ENCODE data around the gene SUMF2.
A peak's percentile ranks its signal among the peaks of the same experiment; 100 is the strongest.
"Not testable (repeated sequence)": the region's sequence is repeated elsewhere in the genome, so short reads cannot be mapped to it uniquely, and the experiment has no call there.

The SUMF2 gene

DNA sequence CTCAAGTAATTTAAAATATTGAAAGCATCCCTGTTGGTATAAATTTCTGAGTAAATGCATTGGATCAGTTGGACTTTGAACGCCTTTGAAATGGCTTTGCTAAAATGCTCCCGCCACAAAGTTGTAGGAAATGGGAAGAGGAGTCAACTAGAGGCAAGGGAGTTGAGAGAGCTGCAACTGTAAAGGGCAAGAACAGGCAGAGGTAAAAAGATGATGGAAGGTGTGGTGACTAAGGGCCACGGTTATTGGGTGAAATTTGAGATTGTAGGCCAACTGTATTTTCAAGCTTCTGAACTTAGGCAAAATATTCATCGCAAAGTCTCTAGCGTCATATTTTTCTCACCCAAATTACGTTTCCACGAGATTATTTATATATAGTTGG is 595 bp upstream of the SUMF2 start:
- DNase-seq: no peak

DNA sequence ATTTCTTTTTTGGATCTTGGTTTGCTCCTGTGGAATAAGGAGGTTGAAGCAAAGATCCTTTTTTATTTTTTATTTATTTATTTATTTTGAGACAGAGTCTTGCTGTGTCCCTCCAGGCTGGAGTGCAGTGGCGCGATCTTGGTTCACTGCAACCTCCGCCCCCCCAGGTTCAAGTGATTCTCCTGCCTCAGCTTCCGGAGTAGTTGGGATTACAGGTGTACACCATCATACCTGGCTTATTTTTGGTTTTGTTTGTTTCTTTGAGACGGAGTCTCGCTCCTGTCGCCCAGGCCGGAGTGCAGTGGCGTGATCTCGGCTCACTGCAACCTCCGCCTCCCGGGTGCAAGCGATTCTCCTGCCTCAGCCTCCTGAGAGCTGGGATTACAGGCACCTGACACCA is 2.3 kb downstream of the SUMF2 start:
- DNase-seq: not testable (repeated sequence)

DNA sequence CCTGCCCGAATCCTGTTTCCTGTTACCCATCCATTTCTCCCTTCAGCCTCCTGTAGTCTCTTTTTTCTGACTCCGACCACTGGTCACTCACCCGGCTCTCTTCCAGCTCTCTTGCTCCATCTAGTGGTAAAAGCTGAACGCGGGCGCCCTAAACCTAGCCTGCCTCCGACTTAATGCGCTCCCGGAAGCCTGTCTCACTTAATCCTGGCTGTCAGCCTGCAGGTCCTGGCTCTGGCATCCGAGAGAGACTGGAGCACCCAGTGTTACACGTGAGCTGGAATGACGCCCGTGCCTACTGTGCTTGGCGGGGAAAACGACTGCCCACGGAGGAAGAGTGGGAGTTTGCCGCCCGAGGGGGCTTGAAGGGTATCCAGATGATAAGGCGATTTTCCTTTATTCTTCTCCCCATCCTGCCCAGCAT is 10.3 kb downstream of the SUMF2 start:
- peak; percentile 48 to 53 for DNase-seq

DNA sequence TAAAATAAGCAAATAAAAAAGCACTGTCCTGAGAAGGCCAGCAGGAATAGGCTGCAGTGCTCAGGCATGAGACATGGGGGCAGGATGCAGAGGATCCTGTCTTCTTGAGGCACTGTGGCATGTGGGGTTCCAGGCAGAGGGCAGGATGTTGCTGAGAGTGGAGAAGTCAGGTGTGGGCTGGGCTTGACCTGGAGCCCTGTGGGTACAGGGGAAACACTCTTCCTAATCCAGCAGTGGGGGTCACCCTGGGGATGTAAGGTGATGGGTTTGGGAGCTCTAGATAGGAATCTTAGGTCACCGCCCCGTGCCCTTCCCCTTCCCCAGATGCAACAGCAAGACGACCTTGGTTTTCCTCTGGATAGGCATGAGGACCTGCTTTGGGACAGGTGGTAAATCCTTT is 13.6 kb downstream of the SUMF2 start:
- no peak for DNase-seq

DNA sequence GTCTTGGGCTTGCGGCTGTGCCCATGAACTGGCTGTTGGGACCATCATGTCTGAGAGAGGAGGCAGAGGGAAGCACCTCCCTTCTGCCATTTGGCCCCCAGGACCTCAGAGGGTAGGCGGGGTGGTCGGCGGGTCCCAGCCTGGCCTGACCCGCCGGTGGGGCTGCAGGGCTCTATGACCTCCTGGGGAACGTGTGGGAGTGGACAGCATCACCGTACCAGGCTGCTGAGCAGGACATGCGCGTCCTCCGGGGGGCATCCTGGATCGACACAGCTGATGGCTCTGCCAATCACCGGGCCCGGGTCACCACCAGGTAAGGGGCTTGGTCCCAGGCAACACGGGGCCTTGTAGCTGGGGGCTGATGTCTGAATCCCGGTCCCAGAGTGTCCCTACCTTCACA is 14.1 kb downstream of the SUMF2 start:
- no peak for DNase-seq

DNA sequence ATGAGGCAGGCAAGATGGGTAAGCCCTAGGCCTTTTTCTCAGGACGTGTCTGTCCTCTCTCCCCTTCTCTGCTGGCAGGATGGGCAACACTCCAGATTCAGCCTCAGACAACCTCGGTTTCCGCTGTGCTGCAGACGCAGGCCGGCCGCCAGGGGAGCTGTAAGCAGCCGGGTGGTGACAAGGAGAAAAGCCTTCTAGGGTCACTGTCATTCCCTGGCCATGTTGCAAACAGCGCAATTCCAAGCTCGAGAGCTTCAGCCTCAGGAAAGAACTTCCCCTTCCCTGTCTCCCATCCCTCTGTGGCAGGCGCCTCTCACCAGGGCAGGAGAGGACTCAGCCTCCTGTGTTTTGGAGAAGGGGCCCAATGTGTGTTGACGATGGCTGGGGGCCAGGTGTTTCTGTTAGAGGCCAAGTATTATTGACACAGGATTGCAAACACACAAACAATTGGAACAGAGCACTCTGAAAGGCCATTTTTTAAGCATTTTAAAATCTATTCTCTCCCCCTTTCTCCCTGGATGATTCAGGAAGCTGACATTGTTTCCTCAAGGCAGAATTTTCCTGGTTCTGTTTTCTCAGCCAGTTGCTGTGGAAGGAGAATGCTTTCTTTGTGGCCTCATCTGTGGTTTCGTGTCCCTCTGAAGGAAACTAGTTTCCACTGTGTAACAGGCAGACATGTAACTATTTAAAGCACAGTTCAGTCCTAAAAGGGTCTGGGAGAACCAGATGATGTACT is 15.5 kb downstream of the SUMF2 start:
- DNase-seq: no peak

DNA sequence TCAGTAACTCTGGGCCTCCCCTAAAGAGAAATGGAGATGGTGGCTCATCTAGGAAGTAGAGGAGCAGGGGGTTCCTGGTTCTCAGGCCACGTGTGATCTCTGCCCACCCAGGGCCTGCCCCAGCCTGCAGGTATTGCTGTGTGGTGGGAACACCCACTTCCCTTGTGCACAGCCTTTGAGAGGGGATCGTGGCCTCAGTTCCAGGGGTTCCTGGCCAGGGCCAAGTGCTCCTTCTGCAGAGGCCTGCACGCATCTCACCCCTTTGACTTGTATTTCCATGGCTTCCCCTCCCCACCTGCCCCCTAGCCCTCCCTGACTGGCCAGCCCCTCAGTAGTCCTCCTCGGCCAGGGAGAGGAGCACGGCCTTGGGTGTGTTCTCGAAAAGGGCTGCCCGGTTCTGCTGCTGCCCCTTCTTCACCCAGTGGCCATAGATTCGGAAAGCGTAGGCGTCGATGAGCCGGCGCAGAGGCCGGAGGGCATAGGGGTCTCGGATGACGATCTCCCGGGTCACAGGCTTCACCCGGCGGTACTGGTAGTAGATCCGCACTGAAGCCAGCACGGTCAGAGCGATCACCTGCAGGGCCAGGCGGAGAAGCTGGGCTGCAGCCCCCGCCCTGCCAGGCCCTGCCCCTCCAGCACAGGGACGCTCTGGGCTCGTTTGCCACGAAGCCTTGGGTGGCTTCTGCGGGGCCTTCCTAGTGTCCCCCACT is 16.8 kb downstream of the SUMF2 start:
- not testable (repeated sequence) for DNase-seq

DNA sequence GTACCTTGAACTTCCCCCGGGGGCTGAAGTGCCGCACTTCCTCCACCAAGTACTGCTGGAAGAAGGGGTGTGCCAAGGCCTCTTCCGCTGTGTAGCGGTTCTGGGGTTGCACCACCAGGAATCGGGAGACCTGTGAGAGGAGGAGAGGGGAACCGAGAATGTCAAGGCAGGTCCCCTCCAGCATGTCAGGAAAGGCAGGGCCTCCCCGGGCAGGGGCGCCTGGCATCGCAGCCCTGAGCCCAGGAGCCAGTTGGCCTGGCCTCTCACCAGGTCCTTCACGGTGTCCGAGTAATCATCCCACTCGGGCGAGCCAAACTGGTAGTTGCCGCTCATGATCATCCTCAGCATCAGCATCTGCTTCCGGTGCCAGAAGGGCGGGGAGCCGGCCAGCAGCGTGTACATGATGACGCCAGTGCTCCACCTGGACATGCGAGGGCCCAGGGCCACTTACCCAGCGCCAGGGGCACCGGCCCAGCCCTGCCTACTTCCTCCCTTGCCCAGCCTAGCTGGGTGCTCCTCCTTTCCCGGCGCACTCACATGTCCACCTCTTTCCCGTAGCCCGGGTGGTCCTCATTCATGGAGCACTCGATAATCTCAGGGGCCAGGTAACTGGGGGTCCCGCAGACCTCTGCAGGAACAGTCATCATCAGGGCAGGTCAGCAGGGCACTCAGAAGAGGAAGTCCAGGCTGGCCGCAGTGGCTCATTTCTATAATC is 17.7 kb downstream of the SUMF2 start:
- no peak for DNase-seq

DNA sequence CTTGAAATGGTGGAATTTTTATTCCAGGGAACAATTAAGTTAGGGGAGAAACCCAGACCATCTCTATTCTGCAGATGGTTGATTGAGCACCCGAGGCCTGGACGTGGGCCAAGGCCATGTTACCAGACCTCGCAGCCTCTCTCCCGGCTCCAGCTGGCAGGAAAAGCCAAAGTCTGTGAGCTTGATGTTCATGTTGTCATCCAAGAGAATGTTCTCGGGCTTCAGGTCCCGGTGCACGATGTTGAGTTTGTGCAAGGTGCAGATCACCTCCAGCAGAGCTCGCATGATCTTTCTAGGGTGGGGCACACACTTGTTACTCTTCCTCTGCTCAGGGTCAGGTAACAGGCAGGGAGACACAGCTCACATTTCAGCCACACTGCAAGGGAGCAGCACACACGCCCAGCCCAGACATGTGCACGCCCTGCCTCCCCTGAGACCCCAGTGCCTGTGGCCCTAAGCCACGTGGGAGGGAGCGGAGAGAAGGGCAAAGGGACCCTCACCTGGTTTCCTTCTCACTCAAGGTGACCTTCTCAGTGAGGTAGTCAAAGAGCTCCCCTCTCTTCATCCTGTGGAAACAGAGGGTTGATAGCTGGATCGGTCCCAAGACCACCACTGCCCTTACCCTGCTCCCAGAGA is 19.2 kb downstream of the SUMF2 start:
- no peak for DNase-seq

DNA sequence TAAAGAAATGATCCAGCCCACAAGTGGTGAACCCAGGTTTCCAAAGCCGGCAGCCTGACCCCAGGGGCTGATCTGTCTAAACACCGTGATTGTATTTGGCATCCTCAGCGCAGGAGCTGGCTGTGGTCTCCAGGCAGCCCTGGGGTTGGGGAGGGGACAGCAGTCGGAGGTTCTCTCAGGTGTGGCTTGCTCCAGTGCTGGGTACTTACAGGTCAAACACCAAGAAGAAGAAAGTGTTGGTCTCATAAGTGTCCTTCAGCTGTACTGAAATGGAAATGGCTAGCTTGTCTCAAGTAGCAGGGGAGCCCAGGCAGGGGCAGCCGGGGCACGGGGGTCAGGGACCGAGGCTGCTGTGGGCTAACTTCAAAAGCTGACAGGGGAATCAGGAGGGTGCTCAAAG is 22.7 kb downstream of the SUMF2 start:
- no peak for DNase-seq

DNA sequence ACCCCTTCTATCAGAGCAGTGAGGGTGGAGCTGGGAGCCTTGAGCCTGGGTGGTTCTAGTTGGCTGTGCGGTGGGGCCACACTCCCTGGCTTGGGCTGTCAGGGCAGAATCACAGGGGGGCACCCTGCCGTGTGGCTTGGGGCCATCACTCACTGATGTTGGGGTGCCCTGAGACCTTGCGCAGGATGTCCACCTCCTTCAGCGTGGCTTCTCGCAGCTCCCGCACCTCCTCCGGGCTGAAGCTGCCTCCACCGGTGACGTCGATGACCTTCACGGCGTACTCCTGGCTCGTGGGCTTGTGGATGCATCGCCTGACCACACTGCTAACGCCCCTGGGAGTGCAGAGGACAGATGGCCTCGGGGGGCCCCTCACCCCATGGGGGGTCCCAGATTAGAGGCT is 23.4 kb downstream of the SUMF2 start:
- no peak for DNase-seq

DNA sequence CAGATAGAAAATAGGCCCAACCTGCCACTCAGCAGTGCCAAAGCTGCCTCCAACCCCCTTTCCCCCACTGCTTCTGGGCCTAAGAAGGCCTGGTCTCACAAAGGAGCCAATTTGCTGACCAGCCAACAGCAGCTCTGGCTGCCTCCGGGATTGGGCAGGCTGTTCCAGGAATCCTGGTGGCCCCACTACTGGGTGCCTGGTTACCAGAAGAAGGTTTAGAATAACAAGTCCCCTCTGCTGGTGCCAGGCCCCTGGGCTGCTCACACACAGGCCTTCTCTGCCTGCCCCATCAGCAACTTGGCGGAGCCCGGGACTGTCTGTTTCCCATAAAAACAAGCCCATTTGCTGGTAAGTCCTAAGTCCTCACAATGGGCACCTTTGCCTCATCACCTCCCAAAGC is 27.5 kb downstream of the SUMF2 start:
- no peak for DNase-seq

DNA sequence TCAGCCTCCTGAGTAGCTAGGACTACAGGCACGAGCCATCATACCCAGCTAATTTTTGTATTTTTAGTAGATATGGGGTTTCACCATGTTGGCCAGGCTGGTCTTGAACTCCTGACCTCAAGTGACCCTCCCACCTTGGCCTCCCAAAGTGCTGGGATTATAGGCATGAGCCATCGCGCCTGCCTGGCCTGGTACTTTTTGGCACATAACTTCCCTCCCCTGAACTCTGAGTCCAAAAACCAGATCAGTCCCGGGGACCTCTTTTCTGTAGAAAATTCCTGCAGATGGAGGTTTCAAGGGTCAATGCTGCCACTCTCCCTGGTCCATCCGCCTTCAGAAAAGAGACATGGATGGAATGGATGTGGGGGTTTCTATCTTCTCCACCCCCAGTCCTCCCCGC is 28.3 kb downstream of the SUMF2 start:
- not testable (repeated sequence) for DNase-seq

DNA sequence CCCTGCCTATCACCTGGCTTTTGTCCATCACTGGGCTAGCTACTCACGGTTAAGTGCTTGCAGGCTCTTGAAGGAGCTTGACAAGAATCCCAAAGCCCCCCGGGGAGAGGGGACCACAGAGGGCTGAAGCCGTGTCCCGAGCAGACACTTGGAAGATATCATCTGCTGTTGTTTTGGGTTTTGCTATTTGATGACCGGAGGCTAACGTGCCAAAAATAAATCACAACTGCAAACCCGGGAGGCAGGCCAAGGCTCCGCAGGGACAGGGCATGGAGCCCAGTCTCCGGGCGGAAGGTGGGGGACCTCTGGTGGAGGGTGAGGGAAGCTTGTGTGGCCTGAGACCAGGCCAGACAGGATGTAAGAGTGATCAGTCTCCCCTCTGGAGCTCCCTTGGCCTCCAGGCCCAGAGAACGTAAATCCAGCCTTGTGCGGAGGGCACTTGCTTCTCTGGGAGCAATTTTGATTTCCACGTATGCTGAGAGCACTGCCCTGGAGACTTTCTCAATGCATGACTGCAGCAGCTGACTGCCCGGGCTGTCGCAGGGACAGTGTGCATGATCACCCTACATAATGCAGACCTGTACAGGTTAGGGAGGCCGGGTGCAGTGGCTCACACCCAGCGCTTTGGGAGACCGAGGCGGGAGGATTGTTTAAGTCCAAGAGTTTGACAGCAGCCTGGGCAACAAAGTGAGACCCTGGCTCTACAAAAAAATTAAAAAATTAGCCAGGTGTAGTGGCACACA is 28.9 kb downstream of the SUMF2 start, which contains the start of gene PHKG1:
PHKG1 (minus strand) TSS at position 164 of the 743 bp plus-strand sequence. CDS start 4,011 bp downstream, outside the sequence.
- DNase-seq: no peak

DNA sequence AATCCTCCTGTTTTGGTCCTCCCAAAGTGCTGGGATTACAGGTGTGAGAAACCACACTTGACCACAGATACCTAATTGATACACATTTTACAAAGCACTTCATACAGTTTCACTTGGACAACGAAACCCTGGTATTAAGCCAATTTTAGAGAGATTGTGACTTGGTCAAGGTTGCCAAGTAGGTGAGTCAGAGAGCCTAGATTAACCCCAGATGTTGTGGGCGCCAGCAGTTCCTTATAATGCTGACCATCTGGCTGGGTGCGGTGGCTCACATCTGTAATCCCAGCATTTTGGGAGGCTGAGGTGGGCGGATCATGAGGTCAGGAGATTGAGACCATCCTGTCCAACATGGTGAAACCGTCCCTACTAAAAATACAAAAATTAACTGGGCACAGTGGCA is 33.6 kb downstream of the SUMF2 start:
- no peak for DNase-seq

DNA sequence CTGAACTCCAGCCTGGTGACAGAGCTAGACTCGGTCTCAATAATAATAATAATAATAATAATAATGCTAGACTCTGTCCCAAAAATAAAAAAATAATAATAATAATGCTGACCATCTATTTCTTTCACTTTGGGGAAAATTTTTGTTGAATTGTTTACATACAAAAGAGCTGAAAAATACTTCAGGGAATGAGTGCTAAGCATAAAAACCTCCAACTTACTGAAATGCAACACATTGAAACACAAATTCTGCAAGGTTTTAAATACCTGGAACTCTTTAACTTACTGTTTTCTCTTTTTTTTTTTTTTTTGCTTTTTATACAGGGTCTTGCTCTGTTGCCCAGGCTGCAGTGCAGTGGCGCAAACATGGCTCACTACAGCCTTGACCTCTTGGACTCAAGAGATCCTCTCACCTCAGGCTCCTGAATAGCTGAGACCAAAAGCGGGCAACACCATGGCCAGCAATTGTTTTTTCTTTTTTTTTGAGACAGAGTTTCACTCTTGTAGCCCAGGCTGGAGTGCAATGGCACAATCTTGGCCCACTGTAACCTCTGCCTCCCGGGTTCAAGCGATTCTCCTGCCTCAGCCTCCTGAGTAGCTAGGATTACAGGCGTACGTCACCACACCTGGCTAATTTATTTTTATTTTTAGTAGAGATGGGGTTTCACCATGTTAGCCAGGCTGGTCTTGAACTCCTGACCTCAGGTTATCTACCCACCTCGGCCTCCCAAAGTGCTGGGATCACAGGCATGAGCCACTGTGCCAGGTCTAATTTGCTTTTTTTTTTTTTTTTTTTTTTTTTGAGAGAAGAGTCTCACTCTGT is 34.3 kb downstream of the SUMF2 start:
- not testable (repeated sequence) for DNase-seq

DNA sequence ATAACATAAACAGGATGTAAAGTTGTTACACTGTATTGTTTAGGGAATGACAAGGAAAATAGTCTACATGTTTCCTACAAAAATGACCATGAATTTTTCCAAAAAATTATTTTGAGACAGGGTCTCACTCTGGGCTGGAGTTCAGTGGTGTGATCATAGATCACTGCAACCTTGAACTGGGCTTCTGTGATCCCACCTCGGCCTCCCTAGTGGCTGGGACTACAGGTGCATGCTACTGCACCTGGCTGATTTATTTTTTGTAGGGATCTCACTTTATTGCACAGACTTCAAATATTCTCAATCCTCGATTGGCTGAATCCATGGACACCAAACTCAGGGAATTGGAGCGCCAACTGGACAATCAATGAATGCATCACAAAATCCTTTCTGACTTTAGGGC is 35.6 kb downstream of the SUMF2 start:
- DNase-seq: no peak

DNA sequence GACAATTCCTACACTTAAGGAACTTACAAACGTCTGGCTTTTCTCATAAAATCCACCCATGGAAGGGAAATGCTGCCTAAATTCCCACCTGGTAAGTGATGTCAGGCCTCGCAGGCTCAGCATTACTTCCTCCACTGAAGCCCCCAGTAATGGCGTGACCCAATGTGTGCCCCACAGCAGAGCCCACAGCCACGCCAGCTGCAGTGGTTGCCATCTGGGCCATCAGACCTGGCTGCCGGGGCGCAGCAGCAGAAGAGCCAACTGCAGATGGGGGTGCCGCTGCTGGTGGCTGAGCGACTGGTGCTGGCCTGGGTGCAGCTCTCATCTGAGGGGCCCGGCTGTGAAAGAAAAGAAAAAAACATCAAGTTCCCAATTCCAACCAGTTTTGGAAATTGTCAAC is 40.1 kb downstream of the SUMF2 start:
- not testable (repeated sequence) for DNase-seq

DNA sequence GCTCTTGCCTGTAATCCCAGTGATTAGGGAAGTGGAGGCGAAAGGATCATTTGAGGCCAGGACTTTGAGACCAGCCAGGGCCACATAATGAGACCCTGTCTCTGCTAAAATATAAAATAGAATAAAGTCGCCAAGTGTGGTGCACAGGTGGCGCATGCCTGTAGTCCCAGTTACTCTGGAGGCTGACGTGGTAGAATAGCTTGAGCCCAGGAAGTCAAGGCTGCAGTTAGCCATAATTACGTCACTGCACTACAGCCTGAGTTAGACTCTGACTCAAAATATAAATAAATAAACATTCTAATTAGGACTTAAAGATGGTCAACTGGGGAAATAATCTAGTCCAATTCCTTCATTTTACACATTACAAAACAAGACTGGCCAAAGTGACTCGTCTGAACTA is 41.4 kb downstream of the SUMF2 start:
- peak; percentile 21 to 30 for DNase-seq

DNA sequence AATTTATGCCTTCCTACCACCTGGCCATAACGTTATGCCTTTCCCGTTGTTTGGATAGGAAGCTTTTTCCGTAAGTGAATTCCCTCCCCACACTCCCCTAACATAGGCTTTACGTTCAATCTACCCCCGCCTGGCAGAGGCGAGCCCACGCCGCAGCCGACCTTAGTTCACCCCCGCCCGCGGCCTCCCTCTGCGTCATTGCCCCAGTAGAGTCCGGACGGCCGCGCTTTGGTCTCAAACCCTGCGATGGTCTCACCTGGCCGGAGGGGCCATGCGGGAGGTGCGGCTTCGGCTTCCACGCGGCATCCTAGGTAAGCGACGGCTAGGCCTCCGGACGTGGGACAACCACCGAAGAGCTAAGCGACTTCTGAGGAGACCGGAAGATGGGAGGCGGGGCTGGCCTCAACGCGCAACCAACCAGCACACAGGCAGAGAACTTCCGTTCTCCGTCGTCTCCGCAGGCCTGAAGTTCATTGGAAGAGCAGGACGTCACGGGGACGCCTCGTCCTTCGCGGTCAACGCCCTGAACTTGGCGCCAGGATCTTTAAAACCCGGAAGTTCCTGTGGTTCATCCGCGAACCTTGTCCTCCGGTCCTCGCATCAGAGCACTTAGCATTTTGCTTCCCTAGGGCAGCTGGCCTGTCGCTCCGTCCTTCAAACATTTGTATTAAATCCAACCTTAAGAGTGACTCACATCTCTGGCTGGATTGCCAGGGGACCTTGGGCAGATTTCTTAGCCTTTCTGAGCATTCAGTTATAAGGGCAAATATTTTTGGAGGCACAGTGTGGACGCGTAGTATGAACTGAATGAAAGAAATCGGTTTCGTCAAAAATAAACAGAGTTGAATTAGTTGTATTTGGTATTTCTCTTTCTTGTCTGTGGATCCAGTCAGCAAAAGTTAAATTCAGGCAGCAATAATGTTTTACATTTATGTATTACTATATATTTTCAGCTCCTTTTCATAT is 42.3 kb downstream of the SUMF2 start, which contains the start of gene CHCHD2:
CHCHD2 (minus strand) TSS at position 369 of the 966 bp plus-strand sequence; CDS start at position 306, 63 bp downstream.
- peak; percentile 90 to 92 for DNase-seq

Data from activated CD4-positive, alpha-beta T cell treated with anti-CD3 and anti-CD28 coated beads, Interleukin-2, amount 50 U/mL, for 4 hours (primary cell).